ENCODE results near the gene SV2A.

- TF ChIP-seq POLR2A (IDR thresholded peaks at IDR 0.05), result no peak
- no peak for TF ChIP-seq CTCF (IDR thresholded peaks at IDR 0.05)
These were observed 9.5 kb upstream of the SV2A start for GRCh38 chr1:149927056-149927562.
